ENCODE measurements around the gene OR2V2.

Gene OR2V2

DNA sequence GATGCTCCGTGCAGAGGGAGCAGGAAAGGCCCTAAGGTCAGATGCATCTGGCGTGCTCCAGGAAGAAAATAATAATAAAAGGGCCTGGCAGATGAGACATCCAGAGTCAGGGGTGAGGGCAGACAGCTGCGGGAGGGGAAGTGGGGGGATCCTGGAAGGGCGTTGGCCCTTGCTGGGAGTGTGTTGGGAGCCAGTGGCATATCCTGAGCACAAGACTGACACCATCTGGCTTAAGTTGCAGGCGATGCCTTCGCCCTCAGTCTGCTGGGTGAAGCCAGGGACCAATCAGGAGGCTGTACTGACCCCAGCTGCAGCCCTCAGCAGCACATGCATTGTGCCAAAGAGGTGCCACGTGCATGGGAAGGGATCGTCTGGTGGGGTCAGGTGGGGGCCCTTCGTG is 3.8 kb downstream of the OR2V2 start:
- Histone ChIP-seq H4K20me1 (ENCODE audit: insufficient read depth, low read length, poor library complexity, severe bottlenecking) (no peaks in the 10 kb centered on the region), H3K9me2 (replicated peaks; ENCODE audit: low read depth, low read length) (no peaks in the 10 kb centered on the region), H3F3A (ENCODE audit: low read depth) (no peaks in the 10 kb centered on the region), H3K9me3 (ENCODE audit: insufficient read depth, low read depth, low read length) (no peaks in the 10 kb centered on the region), H3K4me1 (ENCODE audit: insufficient read depth, low read length, poor library complexity, severe bottlenecking) (no peaks in the 10 kb centered on the region), H3K36me3 (ENCODE audit: insufficient read depth, low read length) (no peaks in the 10 kb centered on the region), H3K4me2 (ENCODE audit: low read depth, low read length, poor library complexity, severe bottlenecking) (no peak overlapping the region), H3K9ac (ENCODE audit: low read depth, low read length, poor library complexity, severe bottlenecking) (no peak overlapping the region), H3K27me3 (ENCODE audit: insufficient read depth, low read length, poor library complexity, severe bottlenecking) (no peaks in the 10 kb centered on the region), H3K4me3 (ENCODE audit: low read length, poor library complexity, severe bottlenecking) (no peak overlapping the region), H3K79me2 (ENCODE audit: insufficient read depth, low read length) (no peaks in the 10 kb centered on the region), H2AFZ (ENCODE audit: low read length) (no peak overlapping the region)
- no peak for TF ChIP-seq EZH2phosphoT487 (IDR thresholded peaks at IDR 0.05; ENCODE audit: borderline replicate concordance)
- TF ChIP-seq, protein P1, sequence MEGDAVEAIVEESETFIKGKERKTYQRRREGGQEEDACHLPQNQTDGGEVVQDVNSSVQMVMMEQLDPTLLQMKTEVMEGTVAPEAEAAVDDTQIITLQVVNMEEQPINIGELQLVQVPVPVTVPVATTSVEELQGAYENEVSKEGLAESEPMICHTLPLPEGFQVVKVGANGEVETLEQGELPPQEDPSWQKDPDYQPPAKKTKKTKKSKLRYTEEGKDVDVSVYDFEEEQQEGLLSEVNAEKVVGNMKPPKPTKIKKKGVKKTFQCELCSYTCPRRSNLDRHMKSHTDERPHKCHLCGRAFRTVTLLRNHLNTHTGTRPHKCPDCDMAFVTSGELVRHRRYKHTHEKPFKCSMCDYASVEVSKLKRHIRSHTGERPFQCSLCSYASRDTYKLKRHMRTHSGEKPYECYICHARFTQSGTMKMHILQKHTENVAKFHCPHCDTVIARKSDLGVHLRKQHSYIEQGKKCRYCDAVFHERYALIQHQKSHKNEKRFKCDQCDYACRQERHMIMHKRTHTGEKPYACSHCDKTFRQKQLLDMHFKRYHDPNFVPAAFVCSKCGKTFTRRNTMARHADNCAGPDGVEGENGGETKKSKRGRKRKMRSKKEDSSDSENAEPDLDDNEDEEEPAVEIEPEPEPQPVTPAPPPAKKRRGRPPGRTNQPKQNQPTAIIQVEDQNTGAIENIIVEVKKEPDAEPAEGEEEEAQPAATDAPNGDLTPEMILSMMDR (conservative IDR thresholded peaks at IDR 0.05; ENCODE audit: low read length): no peak

DNA sequence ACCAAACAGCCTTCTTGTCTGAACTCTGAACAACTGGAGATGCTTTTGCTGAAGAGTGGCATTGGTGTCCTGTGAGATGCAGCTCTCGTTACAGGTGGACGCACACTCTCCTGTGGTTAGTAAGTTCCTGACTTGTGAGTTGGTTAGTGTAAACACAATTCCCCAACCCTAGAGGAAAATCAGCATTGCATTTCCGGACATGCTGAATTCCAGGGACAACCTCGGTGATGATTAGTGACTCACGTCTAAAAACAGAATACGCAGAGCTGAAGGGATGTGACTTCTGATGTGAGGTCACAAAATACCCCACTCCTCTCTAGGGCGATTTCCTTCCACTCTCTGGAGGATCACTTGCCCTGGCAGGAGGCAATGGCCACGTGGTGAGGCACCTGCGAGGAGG is 5.0 kb downstream of the OR2V2 start:
- Histone ChIP-seq H3K4me1 (ENCODE audit: insufficient read depth, low read length, poor library complexity, severe bottlenecking) (no peaks in the 10 kb centered on the region), H3K27me3 (ENCODE audit: insufficient read depth, low read length, poor library complexity, severe bottlenecking) (no peaks in the 10 kb centered on the region), H3K9me2 (replicated peaks; ENCODE audit: low read depth, low read length) (no peaks in the 10 kb centered on the region), H3K79me2 (ENCODE audit: insufficient read depth, low read length) (no peaks in the 10 kb centered on the region), H4K20me1 (ENCODE audit: insufficient read depth, low read length, poor library complexity, severe bottlenecking) (no peaks in the 10 kb centered on the region), H3F3A (ENCODE audit: low read depth) (no peaks in the 10 kb centered on the region), H3K9ac (ENCODE audit: low read depth, low read length, poor library complexity, severe bottlenecking) (no peak overlapping the region), H2AFZ (ENCODE audit: low read length) (no peak overlapping the region), H3K4me3 (ENCODE audit: low read length, poor library complexity, severe bottlenecking) (no peak overlapping the region), H3K36me3 (ENCODE audit: insufficient read depth, low read length) (no peaks in the 10 kb centered on the region), H3K9me3 (ENCODE audit: insufficient read depth, low read depth, low read length) (no peaks in the 10 kb centered on the region), H3K4me2 (ENCODE audit: low read depth, low read length, poor library complexity, severe bottlenecking) (no peak overlapping the region)
- TF ChIP-seq, protein P1 (conservative IDR thresholded peaks at IDR 0.05; ENCODE audit: low read length): no peak
- no peak for TF ChIP-seq EZH2phosphoT487 (IDR thresholded peaks at IDR 0.05; ENCODE audit: borderline replicate concordance)

DNA sequence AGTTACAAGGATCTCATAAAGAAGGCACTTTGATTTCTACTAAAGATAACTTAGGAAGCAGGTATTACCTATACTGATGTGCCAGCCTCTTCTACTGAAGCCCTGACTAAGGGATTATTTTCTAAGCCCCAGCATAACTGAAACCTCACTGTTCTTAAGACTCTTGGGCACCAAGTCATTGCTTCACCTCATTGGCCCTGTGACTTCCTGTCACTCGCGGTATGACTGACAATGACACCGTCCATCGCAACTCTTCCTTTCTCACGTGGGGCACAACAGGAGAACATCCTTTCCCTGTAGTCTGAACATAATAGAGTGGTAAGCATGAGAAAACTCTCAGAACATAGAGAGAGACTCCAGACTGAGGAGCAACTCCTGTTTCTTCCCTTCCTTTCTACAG is 6.4 kb downstream of the OR2V2 start:
- H3K79me2 ChIP-seq (ENCODE audit: insufficient read depth, low read length): no peaks in the 10 kb centered on the region
- no peak overlapping the region for H3K4me2 ChIP-seq (ENCODE audit: low read depth, low read length, poor library complexity, severe bottlenecking)
- TF ChIP-seq, protein P1 (conservative IDR thresholded peaks at IDR 0.05; ENCODE audit: low read length): no peak
- TF ChIP-seq EZH2phosphoT487 (IDR thresholded peaks at IDR 0.05; ENCODE audit: borderline replicate concordance): no peak
- H3K9me2 ChIP-seq (replicated peaks; ENCODE audit: low read depth, low read length): no peaks in the 10 kb centered on the region
- H3K4me3 ChIP-seq (ENCODE audit: low read length, poor library complexity, severe bottlenecking): no peak overlapping the region
- H3K9me3 ChIP-seq (ENCODE audit: insufficient read depth, low read depth, low read length): no peaks in the 10 kb centered on the region
- H4K20me1 ChIP-seq (ENCODE audit: insufficient read depth, low read length, poor library complexity, severe bottlenecking): no peaks in the 10 kb centered on the region
- no peaks in the 10 kb centered on the region for H3K27me3 ChIP-seq (ENCODE audit: insufficient read depth, low read length, poor library complexity, severe bottlenecking)
- no peak overlapping the region for H2AFZ ChIP-seq (ENCODE audit: low read length)
- no peaks in the 10 kb centered on the region for H3K36me3 ChIP-seq (ENCODE audit: insufficient read depth, low read length)
- no peaks in the 10 kb centered on the region for H3F3A ChIP-seq (ENCODE audit: low read depth)
- H3K9ac ChIP-seq (ENCODE audit: low read depth, low read length, poor library complexity, severe bottlenecking): no peak overlapping the region
- no peaks in the 10 kb centered on the region for H3K4me1 ChIP-seq (ENCODE audit: insufficient read depth, low read length, poor library complexity, severe bottlenecking)

Data from Loucy (cell line).